Ovary (tissue), 9 donors: ENCODE data around the gene TMX2. TPM values are rescaled to one million over a fixed set of nuclear protein-coding genes. Genes with fewer than 3 reads are reported as not detected.
A peak's percentile ranks its signal among the peaks of the same experiment; 100 is the strongest.

ENCODE experiments used
- DNase-seq, 5 donors: peaks; one replicate each; pipeline ENCODE4 v3.0.0-alpha.2; 2019 to 2020
- H3K27ac ChIP-seq, 2 donors: fragments of 200-600 bp; one replicate each; pipeline versions ENCODE4 v1.5.1 to v1.8.0; 2019 to 2022
- H3K27me3 ChIP-seq: fragments of 200-600 bp; one replicate; pipeline ENCODE4 v1.8.0; 2022
- H3K36me3 ChIP-seq: fragments of 200-600 bp; sonication (generic); one replicate; pipeline ENCODE4 v1.5.1; 2019
- H3K4me1 ChIP-seq: one replicate; pipeline ENCODE4 v1.8.1; 2013; ENCODE audit warnings: mild to moderate bottlenecking, moderate library complexity; ENCODE audit not compliant: insufficient read depth
- H3K4me3 ChIP-seq: fragments of 200-600 bp; sonication (generic); one replicate; pipeline ENCODE4 v1.5.1; 2017
- H3K9me3 ChIP-seq, 2 donors: fragments of 200-600 bp in 1 of 2; sonication (generic) in 1 of 2; one replicate each; pipeline versions ENCODE4 v1.5.1 to v1.8.1; 2013 to 2019; ENCODE audit warnings: mild to moderate bottlenecking in 1 of 2, moderate library complexity in 1 of 2
- CTCF ChIP-seq, 3 donors: fragments of 450-650 bp in 2 of 3; fragments of 200-600 bp in 1 of 3; IDR thresholded peaks; one replicate each; pipeline versions ENCODE4 v1.5.1 to v1.8.0; 2016 to 2022; ENCODE audit warnings: antibody characterized with exemption in 3 of 3, mild to moderate bottlenecking in 1 of 3
- EP300 ChIP-seq: sonication (generic); formaldehyde crosslinking; IDR thresholded peaks from one replicate; pipeline ENCODE4 v1.6.1; 2017; ENCODE audit warnings: antibody characterized with exemption
- POLR2A ChIP-seq: fragments of 450-650 bp; IDR thresholded peaks from one replicate; pipeline ENCODE4 v1.6.1; 2017; ENCODE audit warnings: antibody characterized with exemption, mild to moderate bottlenecking, moderate library complexity
- WGBS, 3 donors: extraction: QIAGEN DNeasy Blood & Tissue Kit in 1 of 3; methylation state at CpG; one replicate each; pipeline versions ENCODE4 v1.1.5 to v1.1.7; 2013 to 2017; 5-methylcytosine and 5-hydroxymethylcytosine counted together
- intact Hi-C, 4 donors: fragments of 100-400 bp; cut with DNase I; formaldehyde crosslinking; loops; one replicate each; pipeline versions ENCODE4 v1.11.0 to v1.15.1; 2022 to 2023
- polyA plus RNA-seq, 2 donors: library from polyadenylated mRNA; stranded (reverse); fragments of 200-250 nt in 1 of 2; fragments of 350-450 nt in 1 of 2; fragmentation: Illumina TruSeq in 1 of 2; extraction: RNeasy Lipid Tissue Mini Kit (QIAGEN cat#74804) in 1 of 2; gene quantifications; one replicate each; pipeline ENCODE4 v1.2.3, GENCODE V29; 2013 to 2014
- total RNA-seq, 7 donors: library from RNA; depleted of rRNA in 2 of 7; stranded (reverse); fragments of >200 nt in 2 of 7; fragmentation: NEBNext Ultra II Directional in 3 of 7; extraction: Animal tissue kit (Norgen Biotek cat#: 25700) in 3 of 7; gene quantifications; one replicate each; pipeline versions ENCODE4 v1.1.0 to v1.2.4, GENCODE V29; 2016 to 2023
- donor health status: DM: no; HTN: no; CAD: no; lungs with moderate emphysema.
- donor health status: DM: no; HTN: no; CAD: no.
- donor health status: Bipolar disorder and iron deficiency.
- donor health status: DM: yes; HTN: yes; CAD: no.
- donor health status: DM: no; HTN: no; CAD: no.
- donor health status: DM: yes; HTN: yes; CAD: no.

TMX2 gene
- total and polyA plus RNA-seq, 9 donors: 31.5 to 130 (median 58.6) TPM

- Histone ChIP-seq H3K27me3 (no peaks in the 10 kb centered on the region), H3K4me1 (peaks cover 44% of the 10 kb centered on the region), H3K4me3 (no peak overlapping the region), H3K27ac (peak overlapping the region in 1 of 2 donors; percentile 74), H3K36me3 (no peaks in the 10 kb centered on the region), H3K9me3 (no peaks in the 10 kb centered on the region)
- 18 to 33% (median 27%) methylated on average over 3 of the region's 3 CpGs for WGBS, 3 donors
- no peak for DNase-seq
- TF ChIP-seq EP300: no peak
- no peak for TF ChIP-seq CTCF (IDR thresholded peaks at IDR 0.05)
- no peak for TF ChIP-seq POLR2A
- intact Hi-C loops: no loop called here
Measured at GRCh38 chr11:57776031-57776521, 63.7 kb downstream of the TMX2 start.

GRCh38 chr11:57776577-57777210 lies 64.3 kb downstream of the TMX2 start:
- no peaks in the 10 kb centered on the region for H3K27me3 ChIP-seq
- TF ChIP-seq POLR2A (no peak), CTCF (IDR thresholded peaks at IDR 0.05) (no peak), EP300 (no peak)
- H3K4me1 ChIP-seq: peaks cover 47% of the 10 kb centered on the region
- H3K36me3 ChIP-seq: no peaks in the 10 kb centered on the region
- no peaks in the 10 kb centered on the region for H3K9me3 ChIP-seq
- no peak for DNase-seq
- intact Hi-C loops: no loop called here
- 3 to 6% (median 5%) methylated on average over 2 of the region's 2 CpGs for WGBS, 3 donors
- no peak overlapping the region for H3K4me3 ChIP-seq
- H3K27ac ChIP-seq: peak overlapping the region in 1 of 2 donors; percentile 74

DNA sequence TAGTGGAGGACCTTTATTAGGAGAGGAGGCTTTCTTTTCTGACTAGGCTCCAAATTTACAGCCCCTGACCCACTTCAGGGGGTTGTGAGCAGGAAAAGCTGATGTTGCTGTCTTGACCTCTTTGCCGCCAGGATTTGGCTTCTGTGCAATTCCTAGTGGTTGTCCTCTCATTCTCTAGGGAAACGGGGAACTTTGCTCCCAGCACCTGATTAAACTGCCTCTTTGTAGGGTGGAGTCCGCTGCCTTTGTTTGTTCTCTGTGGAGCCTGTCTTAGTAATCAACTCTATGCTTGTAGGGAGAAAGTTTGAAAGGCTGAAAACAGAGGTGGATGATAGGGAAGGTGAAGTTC lies 65.5 kb downstream of the TMX2 start:
- no peak for DNase-seq
- WGBS, 3 donors: 1 to 16% (median 2%) methylated on average over 3 of the region's 3 CpGs
- TF ChIP-seq POLR2A: no peak
- TF ChIP-seq CTCF (IDR thresholded peaks at IDR 0.05): no peak
- no peak for TF ChIP-seq EP300
- H3K36me3 ChIP-seq: no peaks in the 10 kb centered on the region
- peak overlapping the region in 1 of 2 donors; percentile 74 for H3K27ac ChIP-seq
- H3K4me3 ChIP-seq: peak overlapping the region; percentile 17
- peaks cover 50% of the 10 kb centered on the region for H3K4me1 ChIP-seq
- intact Hi-C loops: no loop called here
- H3K9me3 ChIP-seq: no peaks in the 10 kb centered on the region
- no peaks in the 10 kb centered on the region for H3K27me3 ChIP-seq

- H3K27ac ChIP-seq: peak overlapping the region; percentile 35 to 74
- intact Hi-C loops: no loop called here
- H3K4me3 ChIP-seq: peak overlapping the region; percentile 17
- peak; percentile 88 to 96 (median 94) for DNase-seq
- no peaks in the 10 kb centered on the region for H3K27me3 ChIP-seq
- TF ChIP-seq CTCF (IDR thresholded peaks at IDR 0.05) (no peak), POLR2A (peak; percentile 19)
- peaks cover 50% of the 10 kb centered on the region for H3K4me1 ChIP-seq
- WGBS, 3 donors: 0 to 2% (median 1%) methylated on average over 6 of the region's 6 CpGs
- H3K36me3 ChIP-seq: no peaks in the 10 kb centered on the region
- H3K9me3 ChIP-seq: no peaks in the 10 kb centered on the region
Measured at GRCh38 chr11:57778318-57779037, 66.1 kb downstream of the TMX2 start.
